Keratinocyte (primary cell): Measurements from ENCODE around the gene EDC3. TPM values are rescaled to one million over a fixed set of nuclear protein-coding genes. Genes with fewer than 3 reads are reported as not detected.

Source experiments
- DNase-seq: peaks from one replicate; pipeline ENCODE4 v3.0.0-alpha.2; 2011; ENCODE audit warnings: low read depth, missing footprints, low spot score
- FAIRE-seq: peaks from 2 replicates; lab custom pipeline; 2011; peaks lifted over from hg19 to GRCh38; lab: Jason Lieb, UNC
- H2AFZ ChIP-seq: 2 replicates; pipeline ENCODE4 v1.6.0; 2012; ENCODE audit warnings: low read length, control low read depth, inconsistent platforms; ENCODE audit not compliant: control insufficient read depth
- H3K27ac ChIP-seq: 2 replicates; pipeline ENCODE4 v1.5.1; 2011; ENCODE audit warnings: low read length; ENCODE audit not compliant: control insufficient read depth, insufficient read depth
- H3K27me3 ChIP-seq: 3 replicates; pipeline ENCODE4 v1.6.0; 2011; ENCODE audit warnings: low read length; ENCODE audit not compliant: control insufficient read depth, insufficient read depth; ENCODE audit errors: extremely low read depth
- H3K36me3 ChIP-seq, 2 experiments: 2 replicates in 1 of 2; 3 replicates in 1 of 2; pipeline ENCODE4 v1.5.1; 2011; ENCODE audit warnings: low read length in 2 of 2, mild to moderate bottlenecking in 1 of 2; ENCODE audit not compliant: control insufficient read depth in 2 of 2, insufficient read depth in 2 of 2; ENCODE audit errors: extremely low read depth in 1 of 2
- H3K4me1 ChIP-seq: 3 replicates; pipeline ENCODE4 v1.5.1; 2011; ENCODE audit warnings: low read length; ENCODE audit not compliant: control insufficient read depth, insufficient read depth; ENCODE audit errors: extremely low read depth
- H3K4me2 ChIP-seq: 3 replicates; pipeline ENCODE4 v1.6.0; 2011; ENCODE audit warnings: low read depth, low read length; ENCODE audit not compliant: control insufficient read depth, insufficient read depth; ENCODE audit errors: extremely low read depth
- H3K4me3 ChIP-seq, 3 experiments: fragments of 200-600 bp in 1 of 3; sonication (generic) in 1 of 3; 2 replicates in 2 of 3; 3 replicates in 1 of 3; pipeline ENCODE4 v1.5.1; 2011 to 2016; ENCODE audit warnings: low read length in 3 of 3, mild to moderate bottlenecking in 3 of 3, control low read depth in 2 of 3, inconsistent platforms in 1 of 3, low read depth in 1 of 3, mixed read lengths in 1 of 3, mixed run types in 1 of 3, moderate library complexity in 1 of 3; ENCODE audit not compliant: control insufficient read depth in 2 of 3, insufficient read depth in 2 of 3; ENCODE audit errors: extremely low read depth in 1 of 3
- H3K79me2 ChIP-seq: 2 replicates; pipeline ENCODE4 v1.6.0; 2012; ENCODE audit warnings: low read length; ENCODE audit not compliant: control insufficient read depth, insufficient read depth
- H3K9ac ChIP-seq: 3 replicates; pipeline ENCODE4 v1.6.0; 2011; ENCODE audit warnings: low read length; ENCODE audit not compliant: control insufficient read depth, insufficient read depth; ENCODE audit errors: extremely low read depth
- H3K9me1 ChIP-seq: 3 replicates; pipeline ENCODE4 v1.6.0; 2011; ENCODE audit warnings: low read length; ENCODE audit not compliant: control insufficient read depth, insufficient read depth; ENCODE audit errors: extremely low read depth
- H3K9me3 ChIP-seq: 2 replicates; pipeline ENCODE4 v1.5.1; 2012; ENCODE audit warnings: low read depth, low read length; ENCODE audit not compliant: control insufficient read depth
- H4K20me1 ChIP-seq: 3 replicates; pipeline ENCODE4 v1.6.0; 2011; ENCODE audit warnings: low read length; ENCODE audit not compliant: control insufficient read depth, insufficient read depth; ENCODE audit errors: extremely low read depth
- CTCF ChIP-seq, 3 experiments: IDR thresholded peaks in 1 of 3; conservative IDR thresholded peaks in 1 of 3; optimal IDR thresholded peaks in 1 of 3; 2 replicates in 2 of 3; 3 replicates in 1 of 3; pipeline versions ENCODE3 to v1.5.1; 2011; ENCODE audit warnings: low read length in 3 of 3, mild to moderate bottlenecking in 3 of 3, moderate library complexity in 2 of 3, control low read depth in 1 of 3, inconsistent platforms in 1 of 3; ENCODE audit not compliant: insufficient read depth in 2 of 3; ENCODE audit errors: extremely low read depth in 1 of 3
- EZH2 ChIP-seq: IDR thresholded peaks from one replicate; pipeline ENCODE4 v1.6.1; 2012; ENCODE audit warnings: inconsistent platforms, mild to moderate bottlenecking, low read length, moderate library complexity
- dilution Hi-C: fragments of 300-500 bp; cut with MboI; formaldehyde crosslinking; loops from one replicate; pipeline ENCODE4 v1.7.0; 2020; ENCODE audit warnings: low sequenced_read_pairs; ENCODE audit not compliant: extremely low pct_ligation_motif_present
- polyA plus RNA-seq, 5 experiments: library from polyadenylated mRNA; depleted of rRNA in 3 of 5; stranded (reverse) in 3 of 5; stranded (forward) in 1 of 5; unstranded in 1 of 5; fragments of >200 nt; gene quantifications; 1 replicate in 1 of 5; 2 replicates in 3 of 5; 3 replicates in 1 of 5; pipeline versions ENCODE4 v1.2.1 to v1.2.3, GENCODE V29; 2011 to 2012; ENCODE audit warnings: missing spikeins in 2 of 5, low read depth in 1 of 5, low replicate concordance in 1 of 5

The EDC3 gene
- polyA plus RNA-seq, 1 donor (not counting 4 experiments of a cell fraction or from before 2014, with no cell fraction given) = 33.6 TPM

- Histone ChIP-seq H3K79me2 (no peaks in the 10 kb centered on the region), H3K27ac (no peak overlapping the region), H3K36me3 (no peaks in the 10 kb centered on the region), H3K4me3 (no peak overlapping the region), H3K27me3 (peaks cover 3% of the 10 kb centered on the region), H3K4me1 (peaks cover 5% of the 10 kb centered on the region), H4K20me1 (no peaks in the 10 kb centered on the region), H3K4me2 (no peak overlapping the region), H3K9me1 (no peaks in the 10 kb centered on the region), H3K9ac (no peak overlapping the region), H3K9me3 (no peaks in the 10 kb centered on the region), H2AFZ (no peak overlapping the region)
- FAIRE-seq (no peak), DNase-seq (no peak)
- TF ChIP-seq EZH2 (no peak), CTCF (optimal IDR thresholded peaks at IDR 0.05 in 1 of 3, IDR thresholded peaks at IDR 0.05 in 1 of 3, conservative IDR thresholded peaks at IDR 0.05 in 1 of 3; ENCODE audit: extremely low read depth in 1 of 3, insufficient read depth in 2 of 3, low read length in 3 of 3) (no peak)
- dilution Hi-C loops = no loop called here
Observed at GRCh38 chr15:74735305-74735704, 39.5 kb upstream of the EDC3 start.

- Histone ChIP-seq H3K9ac (no peak overlapping the region), H4K20me1 (no peaks in the 10 kb centered on the region), H3K27ac (no peak overlapping the region), H3K4me1 (peaks cover 5% of the 10 kb centered on the region), H3K9me1 (no peaks in the 10 kb centered on the region), H3K79me2 (no peaks in the 10 kb centered on the region), H3K4me2 (no peak overlapping the region), H3K27me3 (peaks cover 3% of the 10 kb centered on the region), H2AFZ (no peak overlapping the region), H3K4me3 (no peak overlapping the region), H3K36me3 (no peaks in the 10 kb centered on the region), H3K9me3 (no peaks in the 10 kb centered on the region)
- dilution Hi-C loops = no loop called here
- FAIRE-seq (peak; percentile 34), DNase-seq (no peak)
- TF ChIP-seq EZH2 = no peak
- no peak for TF ChIP-seq CTCF (optimal IDR thresholded peaks at IDR 0.05 in 1 of 3, IDR thresholded peaks at IDR 0.05 in 1 of 3, conservative IDR thresholded peaks at IDR 0.05 in 1 of 3; ENCODE audit: extremely low read depth in 1 of 3, insufficient read depth in 2 of 3, low read length in 3 of 3)
Observed at GRCh38 chr15:74733269-74733668, 37.4 kb upstream of the EDC3 start.
